GM18511 (cell line): ENCODE measurements around the gene RLN3.

ENCODE experiments used
- ATAC-seq: cut with Tn5 transposase; IDR thresholded peaks from one replicate; pipeline ENCODE4 v1.9.1; 2021; ENCODE audit warnings: mild to moderate bottlenecking, moderate library complexity; ENCODE audit not compliant: unreplicated experiment

Gene RLN3

DNA sequence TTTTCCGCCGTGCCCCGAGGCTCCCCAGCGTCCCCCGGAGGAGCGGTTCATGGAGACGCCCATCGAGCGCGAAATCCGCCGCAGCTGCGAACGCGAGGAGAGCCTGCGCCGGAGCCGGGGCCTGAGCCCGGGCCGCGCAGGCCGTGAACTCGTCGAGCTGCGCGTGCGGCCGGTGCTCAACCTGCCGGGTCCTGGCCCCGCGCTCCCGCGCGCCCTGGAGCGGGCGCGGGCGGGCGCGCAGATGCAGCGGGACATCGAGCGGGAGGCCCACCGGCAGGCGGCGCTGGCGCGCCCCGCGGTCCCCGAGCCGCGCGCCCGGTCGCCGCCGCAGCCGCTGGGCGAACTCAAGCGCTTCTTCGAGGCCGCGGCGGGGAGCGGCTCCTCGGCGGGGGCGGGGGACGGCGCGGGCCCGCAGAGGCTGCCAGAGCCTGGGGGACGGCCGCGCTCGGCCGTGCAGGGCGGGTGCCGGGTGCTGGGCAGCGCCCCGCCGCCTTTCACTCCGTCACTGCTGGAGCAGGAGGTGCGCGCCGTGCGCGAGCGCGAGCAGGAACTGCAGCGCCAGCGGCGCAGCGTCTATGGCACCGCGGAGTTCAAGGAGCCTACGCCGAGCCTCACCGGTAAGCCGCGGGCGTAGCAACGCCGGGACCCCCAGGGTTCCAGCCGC is 45.4 kb downstream of the RLN3 start:
- ATAC-seq = peak; percentile 54

DNA sequence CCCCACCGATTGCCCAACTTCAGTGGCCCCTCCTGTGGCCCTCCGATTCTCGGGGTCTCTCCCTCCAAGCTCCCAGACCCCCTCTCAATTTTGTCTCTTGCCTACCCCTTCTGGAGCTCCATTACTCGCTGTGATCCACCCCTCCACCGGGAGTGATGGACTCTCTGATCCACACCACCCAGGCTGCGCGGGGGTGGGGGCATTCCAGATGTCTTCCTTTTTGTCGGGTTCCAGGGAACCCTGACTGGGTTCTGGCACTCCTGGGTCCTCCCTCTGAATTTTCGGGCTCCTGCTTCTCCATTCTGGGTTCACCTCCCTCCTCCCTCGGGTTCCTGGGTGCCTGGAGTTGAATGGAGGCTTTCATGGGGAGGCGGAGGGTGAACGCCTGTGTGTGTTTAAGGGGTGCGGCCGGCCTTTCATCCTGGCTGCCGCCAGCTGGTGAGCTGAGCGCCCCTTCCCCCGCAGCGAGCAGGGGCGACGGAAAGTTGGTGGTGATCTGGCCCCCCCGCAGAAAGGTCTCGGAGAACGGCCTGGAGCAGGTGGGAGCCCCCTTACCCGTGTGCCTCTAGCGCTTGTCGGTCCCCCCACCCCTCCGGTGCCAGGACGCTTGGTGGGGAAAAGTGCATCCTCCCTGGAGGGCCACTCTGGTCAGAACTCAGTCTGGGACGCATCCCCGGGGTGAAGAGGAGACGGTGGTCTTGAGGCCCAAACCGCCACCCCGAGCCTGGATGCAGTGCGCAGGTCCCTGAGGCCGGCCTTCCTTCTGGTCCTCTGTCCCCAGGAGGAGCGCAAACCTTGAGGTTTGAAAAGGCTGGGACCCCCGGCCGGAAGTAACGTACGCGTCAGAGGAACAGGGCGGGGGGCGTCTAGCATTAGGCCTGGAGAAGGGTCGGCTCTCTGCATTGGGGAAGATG is 46.2 kb downstream of the RLN3 start:
- no peak for ATAC-seq

DNA sequence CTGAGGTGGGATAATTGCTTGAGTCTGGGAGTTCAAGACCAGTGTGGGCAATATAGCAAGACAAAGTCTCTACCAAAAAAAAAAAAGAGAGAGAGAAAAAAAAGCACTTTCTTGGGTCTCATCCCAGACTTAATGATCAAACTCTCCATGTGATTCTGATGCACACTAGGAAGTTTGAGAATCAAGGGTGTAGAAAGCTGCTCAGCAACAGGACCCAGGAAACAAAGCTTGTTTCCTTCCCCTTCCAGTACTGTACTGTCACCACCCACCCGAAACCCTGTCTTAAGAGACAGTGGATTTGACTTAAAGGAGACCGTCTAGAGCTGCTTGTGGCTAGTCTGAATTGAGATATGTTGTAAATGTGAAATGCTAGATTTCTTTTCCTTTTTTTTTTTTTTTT is 50.5 kb downstream of the RLN3 start:
- ATAC-seq = no peak
